LNCAP (cell line): Measurements from ENCODE around the gene GALNT10.

Experiments used
- CTCF ChIP-seq: fragments of 450-650 bp; IDR thresholded peaks from 2 replicates; pipeline ENCODE4 v1.5.1; 2017; ENCODE audit warnings: mild to moderate bottlenecking

Gene GALNT10

DNA sequence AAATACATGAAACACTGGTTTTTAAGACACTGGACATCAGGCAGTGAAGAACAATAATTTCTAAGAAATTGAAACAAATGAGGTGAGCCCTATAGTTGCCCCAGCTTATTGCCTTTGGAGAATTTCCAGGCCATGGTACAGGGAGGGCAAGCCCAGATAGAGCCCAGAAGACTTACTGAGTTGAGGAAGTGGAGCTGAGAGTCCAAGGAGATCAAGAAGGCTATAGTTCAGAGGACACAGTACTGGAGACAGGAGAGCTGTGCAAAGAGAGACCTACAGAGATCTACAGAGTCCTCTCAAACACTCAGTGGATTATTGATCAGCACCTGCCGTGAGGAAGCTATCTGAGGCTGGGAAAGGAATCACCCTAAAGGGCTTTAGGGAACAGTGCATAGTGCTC lies 112.6 kb downstream of the GALNT10 start:
- no peak for TF ChIP-seq CTCF

DNA sequence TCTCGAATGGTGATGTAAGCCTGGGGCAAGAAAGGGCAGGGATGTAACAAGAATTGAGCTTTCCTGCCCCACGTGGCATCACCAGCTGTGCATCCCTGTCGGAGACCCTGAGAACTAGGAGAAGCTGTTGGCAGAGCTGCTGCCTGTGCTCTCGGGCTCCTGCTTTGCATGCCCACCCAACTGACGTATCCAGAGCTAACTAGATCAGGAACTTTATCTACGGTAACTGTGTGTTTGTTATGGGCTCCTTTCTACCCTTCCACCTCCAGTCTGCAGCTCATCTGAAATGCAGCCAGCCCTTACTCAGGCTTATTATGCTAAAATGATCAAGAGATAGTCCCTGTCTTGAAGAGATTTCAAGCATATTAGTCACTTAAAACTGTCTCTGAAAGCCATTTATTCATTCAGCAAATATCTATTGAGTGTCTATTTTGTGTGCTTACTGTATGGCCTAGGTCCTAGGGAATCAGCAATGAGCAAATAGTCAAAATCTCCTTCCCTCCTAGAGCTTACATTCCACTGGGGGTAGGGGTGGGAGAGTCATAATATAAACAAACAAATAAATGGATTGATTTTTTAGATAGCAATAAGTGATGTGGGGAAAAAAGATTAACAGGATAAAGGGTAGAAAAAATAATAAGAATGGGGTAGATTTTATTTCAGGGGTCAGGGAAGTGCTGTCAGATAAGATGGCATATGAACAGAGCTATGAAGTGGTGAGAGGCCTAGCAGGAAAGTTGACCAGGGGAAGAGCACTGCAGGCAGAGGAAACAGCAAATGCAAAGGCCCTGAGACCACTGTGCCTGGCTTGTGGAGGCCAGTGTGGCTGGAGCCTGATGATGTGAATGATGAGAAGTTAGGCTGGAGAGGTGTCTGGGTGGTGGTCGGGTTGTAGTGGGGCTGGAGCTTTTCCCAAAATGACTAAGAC lies 118.2 kb downstream of the GALNT10 start:
- no peak for TF ChIP-seq CTCF

- TF ChIP-seq CTCF, result no peak
Measured at GRCh38 chr5:154309371-154309745, 118.8 kb downstream of the GALNT10 start.

GRCh38 chr5:154309805-154310204 lies 119.3 kb downstream of the GALNT10 start:
- TF ChIP-seq CTCF, result no peak

GRCh38 chr5:154311362-154311761 lies 120.8 kb downstream of the GALNT10 start:
- no peak for TF ChIP-seq CTCF

GRCh38 chr5:154312000-154312399 lies 121.5 kb downstream of the GALNT10 start:
- no peak for TF ChIP-seq CTCF

DNA sequence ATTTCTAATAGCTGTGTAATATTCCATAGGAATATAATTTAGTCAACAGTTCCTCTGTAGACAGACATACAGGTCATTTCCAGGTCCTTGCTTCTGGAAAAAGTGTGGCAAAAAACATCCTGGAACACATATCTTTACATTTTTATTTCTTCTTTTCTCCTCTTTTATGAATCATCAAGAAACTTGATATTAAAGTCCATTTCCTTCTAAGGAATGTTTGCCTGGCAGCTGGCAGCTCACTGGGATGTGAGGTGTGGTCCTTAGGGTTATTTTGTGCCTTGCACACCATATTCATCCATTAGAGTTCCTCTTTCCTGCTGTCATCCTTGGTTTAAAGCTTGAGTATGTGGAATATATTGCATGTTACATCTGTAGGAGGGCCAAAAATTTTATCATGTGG lies 122.0 kb downstream of the GALNT10 start:
- TF ChIP-seq CTCF, result no peak
